Activated CD4-positive, alpha-beta T cell treated with anti-CD3 and anti-CD28 coated beads, Interleukin-2, amount 50 U/mL, for 1 hour (primary cell): ENCODE measurements around the gene SETD2.

Experiments used
- DNase-seq: peaks from one replicate; pipeline ENCODE4 v3.0.0-alpha.2; 2020

Gene SETD2

GRCh38 chr3:46996689-46997452, 167.0 kb downstream of the SETD2 start:
- DNase-seq = no peak

GRCh38 chr3:46995901-46996562, 167.9 kb downstream of the SETD2 start:
- DNase-seq = no peak

- no peak for DNase-seq
Observed at GRCh38 chr3:46994801-46995731, 168.8 kb downstream of the SETD2 start.

- DNase-seq = no peak
Observed at GRCh38 chr3:46993986-46994385, 169.9 kb downstream of the SETD2 start.

GRCh38 chr3:46993292-46993691, 170.6 kb downstream of the SETD2 start:
- no peak for DNase-seq

- DNase-seq = no peak
Observed at GRCh38 chr3:46992231-46992630, 171.7 kb downstream of the SETD2 start.

GRCh38 chr3:46991406-46992165, 172.3 kb downstream of the SETD2 start:
- no peak for DNase-seq

- DNase-seq = no peak
Observed at GRCh38 chr3:46990573-46991374, 173.1 kb downstream of the SETD2 start.

- no peak for DNase-seq
Observed at GRCh38 chr3:46989146-46989810, 174.6 kb downstream of the SETD2 start.

- no peak for DNase-seq
Observed at GRCh38 chr3:46988616-46989015, 175.3 kb downstream of the SETD2 start.

- DNase-seq = peak; percentile 86
Observed at GRCh38 chr3:46987743-46988401, 176.0 kb downstream of the SETD2 start.

GRCh38 chr3:46987319-46987742, 176.6 kb downstream of the SETD2 start:
- DNase-seq = no peak

GRCh38 chr3:46986782-46987310, 177.1 kb downstream of the SETD2 start:
- no peak for DNase-seq

- no peak for DNase-seq
Observed at GRCh38 chr3:46986055-46986730, 177.7 kb downstream of the SETD2 start.

- DNase-seq = no peak
Observed at GRCh38 chr3:46985588-46985987, 178.3 kb downstream of the SETD2 start.

GRCh38 chr3:46984591-46985459, 179.1 kb downstream of the SETD2 start:
- DNase-seq = no peak

GRCh38 chr3:46982546-46982945, 181.4 kb downstream of the SETD2 start:
- no peak for DNase-seq

GRCh38 chr3:46981932-46982471, 181.9 kb downstream of the SETD2 start:
- DNase-seq = no peak
